ENCODE results near the gene CTSH.

The CTSH gene, protein sequence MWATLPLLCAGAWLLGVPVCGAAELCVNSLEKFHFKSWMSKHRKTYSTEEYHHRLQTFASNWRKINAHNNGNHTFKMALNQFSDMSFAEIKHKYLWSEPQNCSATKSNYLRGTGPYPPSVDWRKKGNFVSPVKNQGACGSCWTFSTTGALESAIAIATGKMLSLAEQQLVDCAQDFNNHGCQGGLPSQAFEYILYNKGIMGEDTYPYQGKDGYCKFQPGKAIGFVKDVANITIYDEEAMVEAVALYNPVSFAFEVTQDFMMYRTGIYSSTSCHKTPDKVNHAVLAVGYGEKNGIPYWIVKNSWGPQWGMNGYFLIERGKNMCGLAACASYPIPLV

DNA sequence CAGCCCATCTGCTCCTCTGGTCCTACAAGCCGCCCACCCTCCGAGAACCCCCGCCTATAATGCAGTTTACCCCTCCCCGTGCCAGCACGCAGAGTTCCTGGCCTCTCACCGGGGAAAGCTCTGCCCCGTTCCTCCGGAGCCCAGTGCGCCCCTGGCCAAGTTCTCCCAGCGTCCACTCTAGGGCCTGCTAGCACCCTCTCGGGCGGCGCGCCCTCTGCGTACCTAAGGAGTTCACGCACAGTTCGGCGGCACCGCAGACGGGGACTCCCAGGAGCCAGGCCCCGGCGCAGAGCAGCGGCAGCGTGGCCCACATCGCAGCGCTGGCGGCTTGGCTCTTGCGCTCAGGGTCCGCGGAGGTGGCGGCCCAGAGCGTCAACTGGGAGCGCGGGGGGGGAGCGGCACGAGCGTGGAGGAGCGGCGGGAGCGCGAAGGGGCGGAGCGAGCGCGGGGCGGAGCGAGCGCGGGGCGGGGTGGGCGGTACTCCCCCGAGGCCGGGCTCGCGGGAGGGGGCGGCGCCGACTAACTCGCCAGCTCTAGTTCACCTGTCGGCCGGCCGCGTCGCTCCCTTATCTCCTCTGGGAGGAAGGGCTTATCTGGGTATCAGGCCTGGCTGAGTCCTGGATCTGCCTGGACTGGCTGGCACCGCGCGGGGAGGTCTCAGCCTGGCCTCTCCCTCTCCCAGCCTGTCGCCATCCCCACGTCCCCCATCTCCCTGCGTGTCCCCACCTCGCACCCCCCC lies at the start of gene CTSH:
Gene CTSH (minus strand): TSS at position 378 of the 739 bp plus-strand sequence. CDS start 65 bp downstream, at position 313.
- in situ Hi-C loops (cut with MboI; ENCODE audit: low sequenced_read_pairs) = no loop called here

DNA sequence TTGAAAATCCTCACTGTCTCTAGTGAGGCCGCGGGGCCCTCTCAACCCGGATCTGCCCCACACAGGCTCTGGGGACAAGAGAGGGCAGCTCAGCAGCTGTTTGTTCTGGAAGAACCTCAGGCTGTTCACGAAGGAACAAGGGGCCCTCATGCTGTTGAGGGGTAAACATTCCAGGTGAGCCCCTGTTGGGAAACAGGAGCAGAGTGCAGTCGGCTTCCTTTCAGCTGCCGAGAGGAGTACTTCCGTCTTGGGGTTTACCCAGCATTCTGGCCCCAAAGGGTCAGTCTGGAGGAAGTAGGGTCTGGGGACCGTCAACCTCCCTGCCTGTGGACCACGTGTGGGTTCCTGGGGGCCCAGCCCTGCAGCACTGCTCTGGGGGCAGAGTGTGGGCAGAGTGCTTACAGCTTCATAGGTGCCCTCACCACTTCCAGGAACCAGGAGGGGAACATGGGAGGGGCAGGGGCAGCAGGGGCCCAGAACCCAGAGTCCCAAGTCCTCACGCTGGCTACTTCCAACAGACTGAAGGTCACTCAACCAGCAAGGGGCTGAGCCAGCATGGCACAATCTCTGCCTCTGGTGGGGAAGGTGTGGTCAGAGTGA lies 49.2 kb upstream of the CTSH start:
- in situ Hi-C loops (cut with MboI; ENCODE audit: low sequenced_read_pairs) = no loop called here

DNA sequence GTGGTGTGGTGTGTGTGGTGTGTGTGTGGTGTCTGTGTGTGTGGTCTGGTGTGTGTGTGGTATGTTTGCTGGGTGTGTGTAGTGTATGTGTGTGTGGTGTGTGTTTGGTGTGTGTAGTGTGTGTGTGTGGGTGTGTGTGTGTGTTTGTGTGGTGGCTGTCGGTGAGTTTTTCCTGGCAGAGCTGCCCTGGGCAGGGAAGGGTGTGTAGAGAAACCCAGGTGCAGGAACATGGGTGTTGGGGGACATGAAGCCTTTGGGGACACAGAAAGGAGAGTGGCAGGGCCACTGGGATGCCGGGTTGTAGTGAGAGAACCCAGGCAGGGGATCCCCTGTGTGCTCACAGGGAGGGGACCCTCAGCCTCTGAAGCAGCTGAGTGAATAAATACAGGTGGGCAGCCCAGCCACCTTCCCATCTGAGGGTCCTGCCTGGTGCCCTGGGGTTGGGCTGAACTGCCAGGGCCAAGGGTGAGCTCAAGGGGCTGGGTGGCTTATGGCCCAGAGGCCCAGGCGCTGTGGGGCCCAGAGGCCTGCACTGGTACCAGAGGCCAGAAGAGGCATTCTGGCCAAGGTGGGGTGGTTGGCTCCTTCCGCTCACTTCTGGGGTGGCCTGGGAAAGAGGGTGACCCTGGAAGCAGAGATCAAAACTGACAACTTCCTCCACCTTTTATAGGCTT lies 48.5 kb upstream of the CTSH start:
- in situ Hi-C loops (cut with MboI; ENCODE audit: low sequenced_read_pairs) = no loop called here

DNA sequence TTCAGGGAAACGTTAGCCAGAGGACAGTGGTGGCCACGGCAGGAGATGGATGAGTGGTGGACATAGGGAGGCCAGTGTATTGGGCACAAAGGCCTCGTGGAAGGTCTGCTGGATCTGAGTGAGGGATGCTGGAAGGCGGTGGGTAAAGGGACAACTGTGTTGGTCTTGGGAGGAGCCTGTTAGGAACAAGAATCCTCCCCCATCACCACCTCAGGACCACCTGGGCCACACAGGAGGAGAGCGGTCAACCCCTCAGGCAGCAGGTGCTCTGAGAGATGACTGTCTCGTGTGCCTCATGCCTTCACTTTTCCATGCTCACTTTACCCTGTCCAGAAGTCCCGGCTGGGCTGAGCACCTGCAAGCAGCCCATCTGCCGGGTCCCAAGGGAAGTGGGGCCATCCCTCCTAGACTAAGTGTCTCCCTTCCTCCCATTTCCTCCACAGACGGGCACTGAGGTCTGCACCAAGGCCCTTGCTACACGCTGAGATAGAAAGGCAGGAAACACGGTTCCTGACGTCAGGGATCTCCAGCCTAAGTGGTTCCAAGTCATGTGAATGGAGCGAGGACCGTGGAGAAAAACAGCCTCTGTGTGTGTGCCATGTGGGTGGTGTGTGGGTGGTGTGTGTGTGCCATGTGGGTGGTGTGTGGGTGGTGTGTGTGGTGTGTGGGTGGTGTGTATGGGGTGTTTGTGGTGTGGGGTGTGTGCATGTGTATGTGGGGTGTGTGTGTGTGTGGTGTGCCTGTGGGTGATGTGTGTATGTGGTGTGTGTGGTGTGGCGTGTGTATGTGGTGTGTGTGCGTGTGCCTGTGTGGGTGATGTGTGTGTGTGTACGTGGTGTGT lies 47.8 kb upstream of the CTSH start:
- in situ Hi-C loops (cut with MboI; ENCODE audit: low sequenced_read_pairs) = no loop called here

DNA sequence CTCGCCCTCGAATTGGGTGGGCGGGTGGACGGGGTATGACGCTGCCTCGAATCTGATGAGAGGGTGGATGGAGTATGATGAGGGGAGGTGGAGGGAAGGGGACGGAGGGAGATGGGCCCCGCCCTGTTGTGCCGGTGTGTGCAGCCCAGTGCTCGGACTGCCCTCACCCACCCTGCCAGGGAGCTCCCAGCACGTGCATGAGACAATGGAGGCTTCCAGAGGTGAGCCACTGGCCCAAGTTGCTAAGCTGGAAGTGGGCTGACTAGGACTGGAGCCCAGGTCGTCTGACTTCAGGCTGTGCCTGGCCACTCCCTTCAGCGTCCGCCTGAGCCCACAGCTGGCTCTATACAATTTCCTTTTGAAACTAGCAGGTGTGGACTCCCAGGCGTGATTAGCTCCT lies 47.0 kb upstream of the CTSH start:
- in situ Hi-C loops (cut with MboI; ENCODE audit: low sequenced_read_pairs) = no loop called here

DNA sequence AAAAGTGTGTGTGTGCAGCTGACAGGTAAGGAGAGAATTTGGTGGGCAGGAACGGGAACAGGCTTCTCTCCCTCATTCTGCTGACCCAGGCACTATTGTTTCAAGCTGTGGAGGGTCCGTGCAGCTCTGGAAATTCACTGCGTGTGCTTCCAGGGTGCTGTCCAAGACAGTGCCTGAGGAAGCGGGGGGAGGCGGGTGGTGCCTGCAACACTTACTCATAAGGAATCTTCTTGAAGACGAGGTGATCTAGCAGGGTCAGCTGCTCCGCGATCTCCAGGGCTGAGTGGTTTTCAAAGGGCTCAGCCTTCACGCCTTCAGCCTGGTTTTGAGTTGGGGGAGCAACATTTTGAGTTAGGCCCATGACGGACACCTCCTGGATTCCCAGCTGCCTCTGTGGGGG lies 46.6 kb upstream of the CTSH start:
- in situ Hi-C loops (cut with MboI; ENCODE audit: low sequenced_read_pairs) = no loop called here

DNA sequence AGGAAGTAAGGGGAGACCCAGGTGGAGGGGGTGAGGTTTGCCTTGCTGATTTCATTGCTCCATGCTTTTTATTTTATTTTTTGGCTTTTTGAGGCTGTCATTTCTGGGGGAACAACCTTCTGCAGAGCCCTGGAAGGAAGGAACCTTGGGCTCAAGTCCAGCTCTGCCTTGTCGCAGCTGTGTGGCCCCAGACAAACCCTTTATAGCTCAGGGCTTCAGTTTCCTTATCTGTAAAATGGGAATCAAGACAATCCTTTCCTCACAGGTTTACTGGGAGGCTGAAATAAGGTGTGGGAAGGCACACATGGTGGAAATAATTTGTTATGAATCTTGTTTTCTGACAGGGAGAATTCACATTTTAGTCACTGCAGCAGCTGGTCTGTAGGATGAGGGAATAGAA lies 45.4 kb upstream of the CTSH start:
- in situ Hi-C loops (cut with MboI; ENCODE audit: low sequenced_read_pairs) = no loop called here

DNA sequence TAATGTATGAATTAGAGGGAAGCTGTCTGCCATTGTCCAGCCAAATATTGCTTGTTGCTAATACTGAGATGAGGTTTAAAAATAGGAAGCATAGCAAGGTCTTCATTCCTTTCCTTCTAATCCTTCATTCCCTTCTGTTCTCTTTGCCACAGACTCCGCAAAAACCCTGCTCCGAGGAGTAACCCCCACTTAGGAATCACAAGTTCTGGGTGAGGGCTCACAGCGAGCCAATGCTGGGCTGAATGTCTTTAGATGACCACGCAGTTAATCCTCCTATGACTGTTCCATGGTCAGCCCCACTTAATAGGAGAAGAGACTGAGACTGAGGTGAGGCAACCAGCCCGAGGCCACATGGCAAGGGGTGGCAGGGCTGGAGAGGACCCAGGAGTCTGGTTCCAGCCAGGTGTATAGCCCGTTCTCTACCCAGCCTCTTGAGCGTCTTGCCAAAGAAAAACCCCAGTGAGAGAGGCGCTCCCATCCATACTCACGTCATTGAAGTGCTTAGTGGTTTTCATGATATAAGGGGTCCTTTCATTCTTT lies 44.9 kb upstream of the CTSH start:
- in situ Hi-C loops (cut with MboI; ENCODE audit: low sequenced_read_pairs) = no loop called here

DNA sequence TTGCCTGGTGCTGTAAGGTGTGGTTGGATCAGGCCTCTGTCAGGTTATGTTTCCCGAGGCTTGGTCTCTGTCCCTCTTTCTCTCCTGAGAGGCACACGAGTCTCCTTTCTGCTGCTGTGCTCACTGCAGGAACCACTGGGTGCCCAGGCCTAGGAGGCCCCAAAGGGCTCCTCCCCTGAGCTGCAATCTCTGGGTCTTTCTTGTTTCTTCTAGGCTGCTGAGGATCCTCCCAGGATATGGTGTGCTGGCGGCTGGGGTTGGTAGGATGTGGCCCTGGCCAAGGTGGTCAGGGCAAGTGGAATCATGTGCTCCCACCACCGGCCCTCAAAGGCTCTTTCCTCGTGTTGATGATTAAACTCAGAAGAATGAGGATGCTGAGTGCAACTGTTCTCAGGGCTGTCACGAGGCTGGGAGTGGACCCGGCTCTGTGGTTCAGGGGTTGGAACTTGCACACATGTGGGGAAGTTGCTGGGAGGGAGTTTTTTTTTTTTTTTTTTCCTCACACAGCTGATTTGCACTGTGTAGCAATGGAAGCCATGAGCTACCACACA lies 43.6 kb upstream of the CTSH start:
- in situ Hi-C loops (cut with MboI; ENCODE audit: low sequenced_read_pairs) = no loop called here

DNA sequence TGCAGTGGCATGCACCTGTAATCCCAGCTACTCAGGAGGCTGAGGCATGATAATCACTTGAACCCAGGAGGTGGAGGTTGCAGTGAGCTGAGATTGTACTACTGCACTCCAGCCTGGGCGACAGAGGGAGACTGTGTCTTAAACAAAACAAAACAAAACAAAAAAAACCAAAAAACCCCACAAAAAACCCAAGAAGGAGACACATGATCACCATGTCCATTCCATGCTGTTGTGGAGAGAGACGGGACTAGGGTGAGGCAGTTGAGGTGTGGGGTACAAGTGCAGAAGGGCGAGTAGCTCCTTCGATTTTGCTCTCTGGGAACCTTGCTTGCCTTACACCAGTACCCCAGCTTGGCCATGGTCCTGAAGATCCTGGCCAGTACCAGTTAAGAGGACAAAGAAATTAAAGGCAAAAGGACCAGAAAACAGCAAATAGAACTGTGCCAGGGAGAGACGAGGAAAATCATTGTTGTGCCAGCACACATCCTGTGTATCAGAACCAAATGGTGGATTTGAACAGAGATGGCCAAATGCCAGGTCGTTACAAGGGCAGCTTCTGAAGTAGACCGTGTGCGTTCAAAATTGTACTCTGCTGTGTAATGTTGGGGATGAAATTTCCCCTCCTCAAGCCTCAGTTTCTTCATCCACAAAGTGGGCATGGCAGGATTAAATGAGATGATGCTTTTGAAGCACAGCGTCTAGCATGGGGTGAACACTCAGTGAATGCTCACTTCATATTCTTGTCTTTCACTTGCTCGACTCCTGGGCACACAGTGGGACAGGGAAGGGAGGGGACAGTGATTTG lies 42.9 kb upstream of the CTSH start:
- in situ Hi-C loops (cut with MboI; ENCODE audit: low sequenced_read_pairs) = no loop called here

DNA sequence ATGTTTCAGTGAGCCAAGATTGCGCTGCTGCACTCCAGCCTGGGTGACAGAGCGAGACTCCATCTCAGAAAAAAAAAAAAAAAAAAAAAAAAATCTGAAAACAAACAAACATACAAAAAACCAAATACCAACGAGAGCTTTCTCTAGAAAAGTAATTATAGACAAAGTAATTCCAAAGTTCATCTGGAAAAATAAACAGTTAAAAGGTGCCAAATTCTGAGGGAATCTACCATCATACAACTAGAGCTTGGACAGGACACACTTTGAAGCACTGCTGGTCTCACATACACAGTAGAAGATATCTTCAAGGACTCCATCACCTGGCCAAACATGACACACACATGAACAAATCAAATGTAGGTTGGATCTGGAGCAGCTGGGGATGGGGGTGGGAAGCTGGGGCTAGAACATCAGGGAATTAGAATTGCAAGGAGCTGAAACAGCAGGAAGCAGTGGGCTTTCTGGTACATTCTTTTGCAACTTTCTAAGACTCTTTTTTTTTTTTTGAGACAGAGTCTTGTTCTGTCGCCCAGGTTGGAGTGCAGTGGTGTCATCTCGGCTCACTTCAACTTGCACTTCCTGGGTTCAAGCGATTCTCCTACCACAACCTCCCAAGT lies 41.1 kb upstream of the CTSH start:
- in situ Hi-C loops (cut with MboI; ENCODE audit: low sequenced_read_pairs) = no loop called here

DNA sequence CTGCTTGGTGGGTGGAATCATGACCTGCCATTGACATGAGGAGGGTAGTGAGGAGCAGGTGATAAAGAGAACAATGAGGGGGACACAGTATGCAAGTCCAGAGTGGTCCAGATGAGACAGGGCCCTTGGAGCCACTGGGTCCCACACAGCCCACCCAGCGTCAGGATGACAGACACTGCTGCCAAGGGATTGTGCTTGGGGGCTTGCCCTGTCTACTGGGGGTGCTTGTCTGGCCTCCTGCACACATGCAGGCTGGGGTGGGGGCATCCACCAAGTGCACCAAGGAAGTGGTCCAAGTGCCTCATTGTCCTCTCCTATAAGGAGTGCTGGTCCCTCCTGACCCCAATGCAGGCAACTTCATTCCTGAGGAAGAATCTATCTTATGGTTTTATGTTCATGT lies 39.2 kb upstream of the CTSH start:
- in situ Hi-C loops (cut with MboI; ENCODE audit: low sequenced_read_pairs) = no loop called here

DNA sequence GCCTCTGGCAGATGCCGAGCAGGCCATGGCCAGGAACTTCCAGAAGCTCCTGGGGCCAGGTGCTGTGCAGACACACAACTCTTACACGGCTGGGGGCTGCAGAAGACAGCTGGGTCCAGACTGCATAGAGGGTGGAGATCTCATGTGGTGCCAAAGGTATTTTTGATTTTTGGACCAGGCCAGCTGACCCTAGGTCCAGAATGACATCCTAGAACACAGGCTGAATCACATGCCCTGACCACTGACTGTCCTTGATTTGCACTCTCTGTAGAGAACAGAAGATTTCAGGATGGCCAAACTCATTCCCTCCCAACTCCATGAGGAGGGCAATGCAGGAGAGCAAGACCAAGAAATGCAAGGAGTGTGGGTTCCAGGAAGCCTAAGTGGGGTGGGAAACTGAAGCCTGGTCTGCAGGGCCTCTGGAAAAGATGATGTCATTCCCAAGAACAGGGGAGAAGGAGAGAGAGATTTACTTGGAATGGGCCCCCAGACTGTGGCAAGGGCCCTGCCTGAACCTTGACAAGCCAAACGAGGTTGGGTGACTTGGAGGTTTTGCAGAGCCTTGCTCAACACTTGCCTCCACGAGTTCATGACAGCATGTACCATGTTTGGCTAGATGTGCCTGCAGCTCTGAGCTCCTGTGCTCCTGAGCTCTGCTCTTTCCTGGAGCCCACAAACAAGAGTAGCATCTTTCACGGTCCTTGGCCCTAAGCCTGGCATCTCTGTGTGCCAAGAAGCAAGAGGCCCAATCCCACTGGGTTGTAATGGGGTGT lies 38.5 kb upstream of the CTSH start:
- in situ Hi-C loops (cut with MboI; ENCODE audit: low sequenced_read_pairs) = no loop called here

DNA sequence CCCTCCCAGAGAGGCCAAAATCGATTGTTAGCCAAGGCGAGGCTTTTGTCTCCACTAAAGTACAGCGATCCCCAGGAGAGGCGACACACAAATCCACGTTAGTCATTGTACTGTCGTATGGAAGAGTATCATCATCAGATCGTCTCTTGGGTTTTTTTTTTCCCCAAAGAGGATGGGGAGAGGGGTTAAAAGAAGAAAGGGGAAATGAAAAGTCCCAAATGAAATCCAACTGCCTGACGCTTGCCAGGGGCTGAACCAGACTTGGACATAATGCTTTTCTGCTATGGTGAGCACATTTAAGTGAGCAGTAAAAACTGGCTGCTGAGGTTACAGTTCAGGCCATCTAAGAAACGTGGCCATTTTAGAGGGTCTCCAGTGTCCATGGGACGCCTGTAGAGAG lies 37.9 kb upstream of the CTSH start:
- in situ Hi-C loops (cut with MboI; ENCODE audit: low sequenced_read_pairs) = no loop called here

DNA sequence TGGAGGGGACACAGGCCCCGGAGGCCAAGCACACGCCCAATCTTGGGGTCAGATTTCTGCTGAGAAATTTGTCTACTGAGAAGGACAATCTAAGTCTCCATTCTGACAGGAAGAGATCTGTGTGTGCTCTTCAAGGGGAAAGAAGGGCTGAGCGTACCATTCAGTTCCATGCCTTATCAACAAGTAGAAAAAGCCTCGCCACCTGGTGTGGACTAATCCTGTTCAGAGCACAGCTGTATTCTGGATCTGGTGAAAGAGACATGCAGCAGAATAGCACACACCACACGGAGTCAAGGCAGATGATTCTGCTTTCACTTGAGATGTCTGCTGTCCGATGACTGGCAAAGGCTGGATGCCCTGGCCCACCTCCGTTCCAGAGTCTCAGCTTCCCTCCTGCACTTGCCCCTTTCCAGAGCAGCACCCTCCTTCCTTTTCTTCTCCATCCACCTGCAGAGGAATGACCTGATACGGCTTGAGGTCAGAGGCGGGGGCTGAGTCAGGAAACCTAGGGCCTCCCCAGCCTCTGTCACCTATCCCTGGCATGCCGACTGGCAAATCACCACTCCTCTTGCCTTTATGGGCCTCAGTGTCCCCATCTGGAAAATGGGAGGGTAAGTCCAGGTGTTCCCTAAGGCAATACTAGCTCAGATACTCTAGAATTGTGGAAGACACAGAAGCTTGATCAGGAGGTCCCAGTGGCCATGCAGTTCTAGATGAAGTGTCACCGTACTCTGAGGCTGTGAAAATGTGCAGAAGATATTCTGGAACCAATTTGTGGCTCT lies 36.9 kb upstream of the CTSH start:
- in situ Hi-C loops (cut with MboI; ENCODE audit: low sequenced_read_pairs) = no loop called here

DNA sequence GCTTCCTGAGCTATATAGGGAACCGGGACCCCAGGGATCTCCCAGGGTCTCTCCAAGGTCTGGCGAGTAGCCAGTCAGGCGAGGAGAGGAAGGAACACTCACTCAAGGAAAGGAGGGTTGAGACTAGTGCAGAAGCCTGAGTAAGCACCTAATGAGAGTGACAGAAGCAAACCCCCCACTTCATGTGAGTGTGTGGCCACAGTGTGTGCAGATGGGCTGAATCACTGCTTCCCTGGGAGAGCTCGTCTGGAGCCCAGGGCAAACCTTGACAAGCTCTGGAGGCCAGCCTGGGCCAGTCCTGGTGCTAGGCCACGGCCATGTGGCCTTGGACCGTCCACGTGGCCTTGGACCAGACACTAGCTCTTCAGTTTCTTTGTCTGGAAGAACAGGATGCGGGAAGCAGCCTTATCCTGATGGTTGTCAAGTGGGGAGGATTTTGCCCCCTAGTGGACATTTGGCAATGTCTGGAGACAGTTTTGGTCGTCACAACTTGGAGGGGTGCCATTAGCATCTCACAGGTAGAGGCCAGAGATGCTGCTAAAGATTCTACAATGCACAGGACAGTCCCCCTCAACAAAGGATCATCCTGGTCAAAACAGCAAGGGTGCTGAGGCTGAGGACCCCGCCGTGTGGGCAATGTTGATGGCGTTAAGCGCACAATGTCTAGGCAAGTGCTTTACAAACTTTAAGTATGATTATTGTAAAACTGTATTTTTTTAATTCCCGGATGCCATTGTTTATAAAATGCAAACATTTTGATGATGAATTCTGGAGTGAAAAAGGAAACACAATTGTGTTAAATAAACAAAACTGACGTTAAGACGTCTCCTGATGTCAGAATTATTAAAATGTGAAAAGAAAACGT lies 34.8 kb upstream of the CTSH start:
- in situ Hi-C loops (cut with MboI; ENCODE audit: low sequenced_read_pairs) = no loop called here
